ENCODE data around the gene MCCD1.
A peak's percentile ranks its signal among the peaks of the same experiment; 100 is the strongest.
"Not testable (repeated sequence)": the region's sequence is repeated elsewhere in the genome, so short reads cannot be mapped to it uniquely, and the experiment has no call there.

Gene MCCD1

DNA sequence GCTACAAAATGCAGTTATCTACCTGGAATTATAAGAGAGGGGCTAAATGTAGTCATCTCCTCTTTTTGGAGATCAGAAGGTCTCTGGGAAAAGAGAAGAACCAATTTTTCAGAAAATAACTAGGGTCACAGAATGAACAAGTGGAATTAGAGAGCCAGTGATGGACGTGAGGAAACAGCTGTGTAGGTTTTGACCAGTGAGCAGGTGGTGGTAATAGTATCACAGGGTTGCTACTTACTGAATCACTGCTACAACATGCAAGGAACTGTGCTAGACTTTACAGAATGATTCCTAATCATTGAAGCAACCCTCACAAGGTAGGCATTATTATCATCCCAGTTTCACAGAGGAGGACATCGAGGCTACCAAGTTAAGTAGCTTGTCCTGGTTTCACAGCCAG, 15.9 kb downstream of the MCCD1 start:
- DNase-seq, result no peak

DNA sequence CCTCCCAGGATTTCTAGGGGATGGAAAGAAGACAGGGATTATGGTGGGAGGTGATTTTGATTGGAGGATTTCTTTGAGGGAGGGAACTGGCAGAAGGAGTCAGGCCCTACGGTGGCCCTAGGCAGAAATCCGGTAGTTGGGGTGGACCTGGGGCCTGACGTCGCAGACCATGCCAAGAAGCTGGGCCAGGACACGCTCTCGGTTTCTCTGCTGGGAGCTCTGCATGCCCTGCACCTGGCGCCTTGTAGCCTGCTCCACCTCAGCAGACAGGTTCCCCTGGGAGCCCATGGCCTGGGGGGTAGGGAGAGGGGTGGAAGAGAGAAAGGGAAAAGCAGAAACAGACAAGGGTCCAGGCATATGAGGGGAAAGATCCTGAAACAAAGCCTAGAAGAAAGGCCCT, 16.5 kb downstream of the MCCD1 start:
- no peak for DNase-seq

GRCh38 chr6:31546339-31546957, 17.7 kb downstream of the MCCD1 start, which contains the start of gene ATP6V1G2:
TSS of gene ATP6V1G2 (minus strand) at chr6:31546608. CDS start at chr6:31546559, 49 bp downstream.
- DNase-seq, result peak; percentile 85 to 87

DNA sequence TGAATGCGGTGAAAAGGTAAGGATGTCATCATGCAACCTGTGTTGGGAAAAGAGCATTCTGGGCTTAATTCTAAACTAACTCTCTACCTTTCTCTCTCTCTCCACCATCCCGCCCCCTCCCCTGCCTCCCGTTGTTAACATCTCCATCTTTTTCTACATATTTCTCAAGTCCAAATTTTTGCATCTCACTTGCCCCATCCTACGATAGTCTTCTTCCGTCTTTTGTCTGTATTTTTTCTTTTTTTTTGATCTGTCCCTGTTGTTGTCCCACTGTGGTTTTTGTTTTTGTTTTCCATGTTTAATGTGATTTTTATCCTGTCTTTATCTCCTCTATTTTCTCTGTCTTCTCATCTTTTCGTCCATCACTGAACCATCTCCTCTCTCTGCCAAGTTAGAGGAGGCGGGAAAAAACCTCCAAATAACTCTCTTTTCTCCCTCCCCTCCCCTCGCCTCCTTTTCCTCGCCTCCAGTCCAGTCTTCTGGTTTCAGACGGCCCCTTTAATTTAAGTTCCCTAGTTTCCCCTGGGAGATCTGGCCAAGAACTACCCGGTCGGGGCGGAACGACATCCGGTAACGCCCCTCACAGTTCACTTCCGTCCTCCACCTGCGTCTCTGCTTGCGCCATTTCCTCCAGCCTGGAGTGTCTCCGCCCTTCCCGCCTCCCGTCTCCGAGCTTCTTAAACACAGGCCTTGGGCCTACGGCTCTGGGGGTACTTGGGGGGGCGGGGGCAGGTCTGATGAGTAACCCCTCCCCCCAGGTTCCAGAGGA, 18.4 kb downstream of the MCCD1 start, which contains the start of gene NFKBIL1:
TSS of gene NFKBIL1 (plus strand) at position 651 of the 769 bp plus-strand sequence. CDS start at position 738, 87 bp downstream.
- DNase-seq, result peak; percentile 95 to 97

- no peak for DNase-seq
These were observed 19.2 kb downstream of the MCCD1 start for GRCh38 chr6:31547727-31548543.

- no peak for DNase-seq
These were observed 19.7 kb downstream of the MCCD1 start for GRCh38 chr6:31548544-31548873.

DNA sequence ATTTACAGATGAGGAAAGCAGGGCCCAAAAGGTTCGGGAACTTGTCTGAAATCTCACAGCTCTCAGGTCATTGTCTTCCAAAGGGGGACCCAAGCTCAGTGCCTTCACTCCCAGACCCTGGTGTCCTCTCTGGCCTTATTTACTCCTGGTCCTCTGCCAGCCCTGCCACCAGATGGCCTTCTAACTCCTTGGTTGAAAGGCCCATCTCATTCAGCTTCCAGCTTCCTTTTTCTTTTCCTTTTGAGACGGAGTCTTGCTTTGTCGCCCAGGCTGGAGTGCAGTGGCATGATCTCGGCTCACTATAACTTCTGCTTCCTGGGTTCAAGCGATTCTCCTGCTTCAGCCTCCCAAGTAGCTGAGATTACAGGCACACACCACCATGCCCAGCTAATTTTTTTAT, 22.6 kb downstream of the MCCD1 start:
- DNase-seq, result not testable (repeated sequence)

GRCh38 chr6:31556307-31556706, 27.5 kb downstream of the MCCD1 start:
- DNase-seq, result no peak

DNA sequence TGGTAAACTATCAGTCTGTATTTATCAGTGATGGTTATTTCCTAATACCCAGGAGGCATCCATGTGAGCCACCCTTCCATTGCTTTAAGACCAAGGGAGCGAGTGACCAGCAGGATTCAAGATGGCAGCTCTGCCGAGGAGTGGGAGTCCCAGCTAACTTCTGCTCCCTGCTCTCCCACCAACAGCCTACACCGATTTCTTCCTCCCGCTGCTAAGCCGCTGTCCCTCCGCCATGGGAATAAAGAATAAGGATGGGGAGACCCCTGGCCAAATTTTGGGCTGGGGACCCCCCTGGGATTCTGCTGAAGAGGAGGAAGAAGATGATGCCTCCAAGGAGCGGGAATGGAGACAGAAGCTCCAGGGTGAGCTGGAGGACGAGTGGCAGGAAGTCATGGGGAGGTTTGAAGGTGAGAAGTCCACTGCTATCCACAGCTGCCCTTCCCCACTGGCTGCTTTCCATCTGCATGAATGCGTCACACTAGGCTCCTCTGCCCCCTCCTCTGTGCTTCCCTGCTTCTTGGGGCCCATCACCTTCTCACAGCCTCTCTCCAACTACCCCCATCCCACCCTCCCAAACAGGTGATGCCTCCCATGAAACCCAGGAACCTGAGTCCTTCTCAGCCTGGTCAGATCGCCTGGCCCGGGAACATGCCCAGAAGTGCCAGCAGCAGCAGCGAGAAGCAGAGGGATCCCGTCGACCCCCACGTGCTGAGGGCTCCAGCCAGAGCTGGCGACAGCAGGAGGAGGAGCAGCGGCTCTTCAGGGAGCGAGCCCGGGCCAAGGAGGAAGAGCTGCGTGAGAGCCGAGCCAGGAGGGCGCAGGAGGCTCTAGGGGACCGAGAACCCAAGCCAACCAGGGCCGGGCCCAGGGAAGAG, 28.9 kb downstream of the MCCD1 start:
- no peak for DNase-seq

GRCh38 chr6:31558318-31558625, 29.5 kb downstream of the MCCD1 start:
- DNase-seq, result no peak

DNA sequence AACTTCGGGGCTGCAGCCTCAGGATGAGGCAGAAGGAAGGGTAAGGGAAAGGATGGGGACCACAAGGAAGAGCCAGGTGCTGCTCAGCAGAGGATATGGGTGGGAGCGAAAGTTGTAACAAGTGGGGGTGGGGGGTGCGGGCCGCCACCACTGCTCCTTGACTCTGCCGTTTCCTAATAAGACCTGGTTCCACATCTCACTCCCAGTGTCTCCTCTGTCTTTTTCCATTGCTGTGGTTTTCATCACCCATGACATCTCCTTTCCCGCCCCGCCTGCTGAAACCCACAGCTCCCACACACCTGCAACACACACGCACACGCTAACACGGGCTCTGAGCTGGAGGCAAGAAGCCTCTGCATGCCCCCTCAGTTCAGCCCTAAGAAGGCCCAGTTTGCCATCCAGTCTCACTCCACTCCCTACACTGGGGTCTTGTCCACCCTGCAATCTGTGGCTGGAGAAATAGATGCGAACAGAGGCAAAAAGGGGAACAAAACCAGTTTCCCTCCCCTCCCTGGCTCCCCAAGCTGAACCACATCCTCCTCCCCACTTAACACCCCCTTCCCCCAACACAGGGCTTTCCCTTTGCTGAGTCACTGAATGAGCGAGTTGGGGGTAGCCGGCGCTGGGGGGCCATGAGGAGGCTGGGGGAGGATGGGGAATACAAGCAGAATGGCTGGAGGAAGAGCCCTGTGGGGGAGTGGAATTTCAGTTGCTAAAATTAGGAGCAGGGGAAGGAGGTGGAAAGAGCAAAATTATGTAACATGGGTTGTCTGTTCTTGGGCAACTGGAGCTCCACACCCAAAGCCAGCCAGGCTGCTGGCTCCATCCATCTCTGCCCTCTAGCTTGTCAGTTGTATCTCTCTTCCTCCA, 30.1 kb downstream of the MCCD1 start:
- DNase-seq, result no peak

DNA sequence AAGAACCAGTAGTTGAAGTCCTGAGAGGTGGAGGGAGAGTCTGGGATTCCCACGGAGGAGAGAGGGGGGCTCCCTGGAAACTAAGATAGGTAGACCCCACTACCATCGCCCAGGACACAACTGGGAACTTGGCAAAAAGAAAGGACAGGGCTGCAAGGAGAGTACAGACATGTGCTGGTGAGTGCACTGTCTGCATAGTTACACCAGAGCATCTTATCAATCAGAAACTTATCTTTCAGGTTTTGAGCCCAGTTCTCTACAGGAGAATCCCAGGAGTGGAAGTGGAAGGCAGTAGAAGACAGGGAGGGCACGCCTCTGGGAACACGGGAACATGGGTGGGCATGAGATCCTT, 30.8 kb downstream of the MCCD1 start:
- DNase-seq, result no peak

GRCh38 chr6:31559958-31560696, 31.4 kb downstream of the MCCD1 start:
- DNase-seq, result no peak

DNA sequence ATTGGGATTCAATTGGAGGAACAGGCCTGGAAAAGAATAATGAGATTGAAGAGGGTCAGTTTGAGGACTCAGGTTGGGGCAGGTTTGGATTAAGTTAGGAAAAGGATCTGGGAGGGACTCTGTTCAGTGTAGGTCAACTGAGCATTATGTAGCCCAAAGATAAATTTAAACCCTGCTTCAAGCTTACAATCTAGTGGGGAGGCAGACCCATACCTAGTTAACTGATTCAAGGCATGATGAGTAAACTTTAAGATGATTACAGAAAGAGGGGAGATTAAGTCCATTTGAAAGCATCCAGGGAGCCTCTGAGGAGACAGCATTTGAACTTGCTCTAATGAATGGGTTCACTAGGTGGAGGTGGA, 31.9 kb downstream of the MCCD1 start:
- DNase-seq, result no peak

DNA sequence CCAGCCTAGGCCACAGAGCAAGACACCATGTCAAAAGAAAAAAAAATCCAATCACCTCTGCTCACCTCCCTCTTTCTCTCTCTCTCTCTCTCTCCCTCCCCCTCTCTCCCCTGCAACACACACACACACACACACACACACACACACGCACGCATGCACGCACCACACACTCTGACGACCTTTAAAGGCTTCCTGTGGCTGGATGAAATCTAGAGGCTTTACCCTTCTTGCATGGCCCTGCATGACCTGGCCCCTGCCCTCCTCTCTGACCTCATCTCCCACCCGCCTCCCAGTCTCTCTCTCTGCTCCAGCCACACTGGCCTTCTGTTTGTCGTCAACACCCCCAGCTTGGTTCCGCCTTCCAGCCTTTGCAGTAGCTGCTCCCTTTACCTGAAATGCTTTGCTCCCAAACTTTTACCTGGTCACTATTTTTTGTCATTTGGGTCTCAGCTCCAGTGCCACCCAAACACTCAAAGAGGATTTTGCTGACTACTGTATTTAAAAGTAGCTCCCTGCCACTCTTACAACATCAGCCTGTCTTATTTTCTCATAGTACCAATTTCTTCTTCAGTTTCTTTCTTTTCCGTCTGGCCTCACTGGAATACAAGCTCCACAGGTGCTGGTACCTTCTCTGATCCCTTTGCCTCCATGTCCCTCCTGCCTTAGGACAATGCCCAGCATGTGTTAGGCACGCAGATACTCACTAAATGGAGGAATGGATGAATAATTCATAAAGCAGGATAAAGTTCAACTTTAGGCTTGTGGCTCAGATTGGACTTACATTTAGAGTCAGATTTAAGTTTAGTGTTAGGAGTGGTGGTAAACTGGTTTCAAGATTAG, 39.0 kb downstream of the MCCD1 start:
- no peak for DNase-seq

DNA sequence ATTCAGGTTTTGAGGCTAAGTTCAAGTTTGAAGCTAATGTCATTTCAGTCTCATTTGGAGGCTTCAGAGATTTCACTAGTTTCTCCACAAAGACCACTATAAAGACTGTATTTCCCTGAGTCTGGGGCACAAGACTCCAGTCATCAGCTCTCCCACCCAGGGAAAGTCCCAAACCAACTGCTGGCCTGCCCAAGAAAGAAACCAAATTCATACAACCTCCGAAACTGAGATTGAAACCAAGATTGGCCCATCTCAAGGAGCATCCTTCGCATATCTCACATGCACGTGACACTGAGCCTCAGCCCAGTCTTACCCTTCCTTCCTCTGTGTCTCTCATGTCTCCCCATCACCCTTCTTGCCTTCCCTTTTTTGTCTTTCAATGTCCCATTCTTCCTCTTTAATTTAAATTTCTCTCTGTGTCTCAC, 39.8 kb downstream of the MCCD1 start:
- DNase-seq, result no peak

GRCh38 chr6:31569861-31570536, 41.2 kb downstream of the MCCD1 start:
- no peak for DNase-seq

- no peak for DNase-seq
These were observed 43.5 kb downstream of the MCCD1 start, which contains the start of gene LTA for GRCh38 chr6:31572041-31572911. TSS of gene LTA (plus strand) at chr6:31572289. CDS start at chr6:31572743, 454 bp downstream.
